B cell (primary cell): ENCODE measurements around the gene TPSAB1. TPM values are rescaled to one million over a fixed set of nuclear protein-coding genes. Genes with fewer than 3 reads are reported as not detected.

Source experiments
- ATAC-seq: fragments of 200-7000 bp; cut with Tn5 transposase; one replicate; pipeline ENCODE4 v1.10.0; 2021; ENCODE audit warnings: low read depth, mild to moderate bottlenecking, moderate number of reproducible peaks, moderate library complexity
- CTCF ChIA-PET: fragments of 350-600 bp; sonication (Branson Sonifier 250); formaldehyde crosslinking; loops from one replicate; lab custom pipeline; 2021; ENCODE audit warnings: antibody characterized with exemption, inconsistent platforms; lab: Charles Lee
- POLR2A ChIA-PET: fragments of 350-600 bp; sonication (Branson Sonifier 250); formaldehyde crosslinking; loops from one replicate; lab custom pipeline; 2021; ENCODE audit warnings: antibody characterized with exemption; lab: Charles Lee
- DNase-seq: peaks from one replicate; pipeline ENCODE4 v3.0.0; 2013
- H2AFZ ChIP-seq: 2 replicates; pipeline ENCODE4 v1.6.1; 2012; ENCODE audit warnings: mild to moderate bottlenecking, low read depth, low read length; ENCODE audit not compliant: insufficient read depth, poor library complexity, severe bottlenecking
- H3K27ac ChIP-seq, 2 donors: 1 replicate in 1 of 2; 2 replicates in 1 of 2; pipeline ENCODE4 v1.5.1; 2012 to 2013; ENCODE audit warnings: low read length in 2 of 2, mild to moderate bottlenecking in 2 of 2, moderate library complexity in 1 of 2
- H3K27me3 ChIP-seq, 4 experiments: fragments of 200-600 bp in 1 of 4; sonication (generic) in 1 of 4; replicated peaks in 1 of 4; 1 replicate in 2 of 4; 2 replicates in 2 of 4; pipeline versions ENCODE4 v1.6.1 to v1.7.0; 2013 to 2016; ENCODE audit warnings: low read length in 3 of 4, mild to moderate bottlenecking in 2 of 4, mixed read lengths in 1 of 4, moderate library complexity in 1 of 4; ENCODE audit not compliant: insufficient read depth in 4 of 4, control insufficient read depth in 3 of 4; ENCODE audit errors: control extremely low read depth in 1 of 4
- H3K36me3 ChIP-seq, 2 experiments: replicated peaks in 1 of 2; 1 replicate in 1 of 2; 2 replicates in 1 of 2; pipeline versions ENCODE4 v1.6.1 to v1.7.1; 2013; ENCODE audit warnings: low read length in 1 of 2; ENCODE audit not compliant: insufficient read depth in 2 of 2, control insufficient read depth in 1 of 2; ENCODE audit errors: control extremely low read depth in 1 of 2, extremely low read depth in 1 of 2
- H3K4me1 ChIP-seq, 2 donors: fragments of 200-600 bp in 1 of 2; sonication (generic) in 1 of 2; 1 replicate in 1 of 2; 2 replicates in 1 of 2; pipeline versions ENCODE4 v1.5.1 to v1.6.1; 2013 to 2017; ENCODE audit warnings: low read length in 2 of 2; ENCODE audit not compliant: control insufficient read depth in 2 of 2, insufficient read depth in 2 of 2
- H3K4me2 ChIP-seq: replicated peaks from 2 replicates; pipeline ENCODE3; 2012; ENCODE audit warnings: mild to moderate bottlenecking, low read depth, low read length; ENCODE audit not compliant: poor library complexity, severe bottlenecking
- H3K4me3 ChIP-seq, 5 experiments: fragments of 200-600 bp in 1 of 5; sonication (generic) in 1 of 5; 1 replicate in 3 of 5; 2 replicates in 2 of 5; pipeline versions ENCODE4 v1.5.1 to v1.7.0; 2011 to 2016; ENCODE audit warnings: low read length in 4 of 5, mild to moderate bottlenecking in 4 of 5, low read depth in 2 of 5, control low read depth in 1 of 5, moderate library complexity in 1 of 5; ENCODE audit not compliant: insufficient read depth in 1 of 5; ENCODE audit errors: control extremely low read depth in 1 of 5, extremely low read depth in 1 of 5
- H3K79me2 ChIP-seq: fragments of 200-600 bp; sonication (generic); one replicate; pipeline ENCODE4 v1.6.0; 2016; ENCODE audit warnings: low read length; ENCODE audit not compliant: control insufficient read depth, insufficient read depth
- H3K9ac ChIP-seq: fragments of 200-600 bp; sonication (generic); 2 replicates; pipeline ENCODE4 v1.6.1; 2017; ENCODE audit warnings: mild to moderate bottlenecking, low read length, moderate library complexity
- H3K9me3 ChIP-seq, 3 donors: one replicate each; pipeline versions ENCODE4 v1.6.1 to v1.7.1; 2013; ENCODE audit warnings: low read length in 2 of 3; ENCODE audit not compliant: control insufficient read depth in 2 of 3, insufficient read depth in 1 of 3; ENCODE audit errors: control extremely low read depth in 1 of 3
- H4K20me1 ChIP-seq: 2 replicates; pipeline ENCODE4 v1.6.0; 2012; ENCODE audit warnings: mild to moderate bottlenecking, low read length; ENCODE audit not compliant: insufficient read depth, control insufficient read depth, poor library complexity, severe bottlenecking
- H3K27ac Mint-ChIP-seq: one replicate; pipeline ENCODE4 v1.8.0; 2021; ENCODE audit warnings: mixed read lengths
- H3K27me3 Mint-ChIP-seq: one replicate; pipeline ENCODE4 v1.8.0; 2021; ENCODE audit warnings: mixed read lengths
- H3K4me1 Mint-ChIP-seq: one replicate; pipeline ENCODE4 v1.8.0; 2021; ENCODE audit warnings: mixed read lengths
- H3K4me3 Mint-ChIP-seq: one replicate; pipeline ENCODE4 v1.8.0; 2021; ENCODE audit warnings: mixed read lengths
- H3K9me3 Mint-ChIP-seq: one replicate; pipeline ENCODE4 v1.8.0; 2022; ENCODE audit warnings: mixed read lengths; ENCODE audit not compliant: insufficient read depth
- CTCF ChIP-seq: fragments of 200-600 bp; IDR thresholded peaks from one replicate; pipeline ENCODE4 v1.8.0; 2022; ENCODE audit warnings: antibody characterized with exemption, mild to moderate bottlenecking
- EZH2 ChIP-seq: IDR thresholded peaks from 2 replicates; pipeline ENCODE4 v1.6.1; 2012; ENCODE audit warnings: borderline replicate concordance, low read depth, mild to moderate bottlenecking, moderate library complexity, low read length; ENCODE audit not compliant: insufficient read depth, poor library complexity, severe bottlenecking
- WGBS: methylation state at CpG from one replicate; pipeline ENCODE4 v1.1.5; 2013; ENCODE audit warnings: missing lambda C conversion rate; ENCODE audit not compliant: insufficient coverage; 5-methylcytosine and 5-hydroxymethylcytosine counted together
- intact Hi-C: fragments of 100-400 bp; cut with micrococcal nuclease; formaldehyde crosslinking; loops from one replicate; pipeline ENCODE4 v1.10.0; 2022
- polyA plus RNA-seq: library from polyadenylated mRNA; depleted of rRNA; stranded (reverse); fragments of >200 nt; gene quantifications from 2 replicates; pipeline ENCODE4 v1.2.3, GENCODE V29; 2012
- total RNA-seq, 2 donors: library from RNA; stranded (reverse); fragments of 120-200 nt in 1 of 2; gene quantifications; 1 replicate in 1 of 2; 2 replicates in 1 of 2; pipeline versions ENCODE4 v1.2.3 to v1.2.4, GENCODE V29; 2013 to 2022

TPSAB1 gene
- total and polyA plus RNA-seq, 2 donors (not counting 1 experiment from before 2014, with no cell fraction given) = not detected

DNA sequence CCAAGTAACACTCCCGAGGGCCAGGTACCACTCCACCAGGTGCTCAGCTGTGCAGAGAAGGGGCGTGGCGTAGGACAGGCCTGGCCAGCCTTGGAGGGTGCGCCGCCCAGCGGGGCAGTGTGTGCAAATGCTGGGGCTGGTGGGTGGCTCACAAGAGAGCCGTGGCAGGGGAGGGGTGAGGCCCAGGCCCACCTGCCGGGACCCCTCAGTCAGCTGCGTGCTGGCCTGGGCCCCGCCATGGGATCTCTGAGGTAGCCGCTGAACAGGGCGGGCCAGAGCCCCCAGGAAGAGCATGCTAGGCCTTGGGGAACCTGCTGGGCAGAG, 24.2 kb upstream of the TPSAB1 start:
- Histone ChIP-seq H3K79me2 (no peaks in the 10 kb centered on the region), H2AFZ (no peak overlapping the region), H3K27ac (no peak overlapping the region), H3K4me3 (no peak overlapping the region), H3K4me1 (no peaks in the 10 kb centered on the region), H3K9me3 (no peaks in the 10 kb centered on the region), H4K20me1 (no peaks in the 10 kb centered on the region), H3K4me2 (no peak overlapping the region), H3K9ac (no peak overlapping the region), H3K27me3 (no peaks in the 10 kb centered on the region), H3K36me3 (no peaks in the 10 kb centered on the region)
- Mint-ChIP-seq H3K9me3 (no peaks in the 10 kb centered on the region), H3K4me3 (no peak overlapping the region), H3K27ac (no peak overlapping the region), H3K27me3 (no peaks in the 10 kb centered on the region), H3K4me1 (no peaks in the 10 kb centered on the region)
- ChIA-PET POLR2A (no interaction called here), CTCF (no interaction called here)
- intact Hi-C loops = no loop called here
- DNase-seq (no peak), ATAC-seq (no peak)
- 81% methylated on average over 12 of the region's 12 CpGs for WGBS
- TF ChIP-seq CTCF (no peak), EZH2 (no peak)

GRCh38 chr16:1216681-1217400, 23.7 kb upstream of the TPSAB1 start:
- no peaks in the 10 kb centered on the region for H3K9me3 Mint-ChIP-seq
- intact Hi-C loops = no loop called here
- Histone ChIP-seq H3K4me1 (no peaks in the 10 kb centered on the region), H3K9me3 (no peaks in the 10 kb centered on the region), H3K36me3 (no peaks in the 10 kb centered on the region), H3K4me3 (no peak overlapping the region), H2AFZ (no peak overlapping the region), H3K4me2 (no peak overlapping the region), H3K9ac (no peak overlapping the region), H3K27ac (no peak overlapping the region), H3K27me3 (no peaks in the 10 kb centered on the region), H3K79me2 (no peaks in the 10 kb centered on the region), H4K20me1 (no peaks in the 10 kb centered on the region)
- CTCF ChIA-PET = no interaction called here
- H3K4me1 Mint-ChIP-seq = no peaks in the 10 kb centered on the region
- no peak overlapping the region for H3K4me3 Mint-ChIP-seq
- POLR2A ChIA-PET = no interaction called here
- 86% methylated on average over 32 of the region's 32 CpGs for WGBS
- DNase-seq (no peak), ATAC-seq (no peak)
- no peaks in the 10 kb centered on the region for H3K27me3 Mint-ChIP-seq
- no peak overlapping the region for H3K27ac Mint-ChIP-seq
- TF ChIP-seq CTCF = no peak
- TF ChIP-seq EZH2 = no peak
